Tibial artery (tissue), 4 donors: ENCODE data around the gene FBN1.

Experiments
- DNase-seq, 2 donors: peaks; one replicate each; pipeline ENCODE4 v3.0.0-alpha.2; 2019
- H3K27ac ChIP-seq, 2 donors: fragments of 200-600 bp; sonication (generic) in 1 of 2; 1 replicate in 1 of 2; 2 replicates in 1 of 2; pipeline ENCODE4 v1.5.1; 2018 to 2019; ENCODE audit warnings: mild to moderate bottlenecking in 1 of 2
- H3K27me3 ChIP-seq, 2 donors: fragments of 200-600 bp; sonication (generic) in 1 of 2; one replicate each; pipeline versions ENCODE4 v1.5.1 to v1.6.0; 2016 to 2019
- H3K36me3 ChIP-seq, 3 donors: fragments of 200-600 bp; sonication (generic) in 2 of 3; one replicate each; pipeline ENCODE4 v1.5.1; 2016 to 2019; ENCODE audit warnings: mild to moderate bottlenecking in 2 of 3
- H3K4me1 ChIP-seq, 4 donors: fragments of 200-600 bp; sonication (generic) in 2 of 4; 1 replicate in 3 of 4; 2 replicates in 1 of 4; pipeline ENCODE4 v1.5.1; 2016 to 2019
- H3K4me3 ChIP-seq, 2 donors: fragments of 200-600 bp; sonication (generic) in 1 of 2; 1 replicate in 1 of 2; 2 replicates in 1 of 2; pipeline ENCODE4 v1.5.1; 2018 to 2019; ENCODE audit warnings: mild to moderate bottlenecking in 2 of 2
- H3K9me3 ChIP-seq, 3 donors: fragments of 200-600 bp; sonication (generic) in 1 of 3; one replicate each; pipeline ENCODE4 v1.5.1; 2016 to 2019
- intact Hi-C: fragments of 100-400 bp; cut with DNase I; formaldehyde crosslinking; loops from one replicate; pipeline ENCODE4 v1.15.0; 2023; ENCODE audit warnings: low total_unique reads
- TF ChIP-seq, protein P1 (sequence below), 2 experiments: fragments of 200-600 bp in 1 of 2; fragments of 450-650 bp in 1 of 2; IDR thresholded peaks; one replicate each; pipeline ENCODE4 v1.5.1; 2017 to 2019; ENCODE audit warnings: antibody characterized with exemption in 2 of 2, mild to moderate bottlenecking in 1 of 2, moderate library complexity in 1 of 2

The FBN1 gene

DNA sequence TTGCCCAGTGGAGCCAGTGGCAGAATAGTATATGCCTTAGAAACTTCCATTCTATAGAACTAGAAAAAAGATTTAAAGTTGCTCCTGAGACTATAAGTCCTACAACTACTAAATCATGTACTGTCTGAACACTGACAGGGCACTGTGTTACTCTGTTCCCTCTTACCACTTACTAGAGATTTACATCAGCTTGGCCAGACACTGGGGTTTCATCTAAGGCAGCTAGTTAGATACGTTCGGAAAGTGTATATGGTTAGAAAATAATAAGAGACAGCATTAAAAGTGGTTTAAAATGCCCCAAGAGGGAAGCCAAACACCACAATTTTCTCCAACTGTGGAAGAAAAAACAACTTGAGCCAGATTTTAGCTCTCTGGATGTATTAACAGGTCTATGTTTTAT is 97.1 kb downstream of the FBN1 start:
- DNase-seq, result no peak
- Histone ChIP-seq H3K4me3 (no peak overlapping the region), H3K36me3 (no peaks in the 10 kb centered on the region), H3K4me1 (peaks cover 0 to 19% (median 4%) of the 10 kb centered on the region in 4 donors), H3K9me3 (no peaks in the 10 kb centered on the region), H3K27ac (peak overlapping the region; percentile 5 to 22), H3K27me3 (no peaks in the 10 kb centered on the region)
- TF ChIP-seq, protein P1, sequence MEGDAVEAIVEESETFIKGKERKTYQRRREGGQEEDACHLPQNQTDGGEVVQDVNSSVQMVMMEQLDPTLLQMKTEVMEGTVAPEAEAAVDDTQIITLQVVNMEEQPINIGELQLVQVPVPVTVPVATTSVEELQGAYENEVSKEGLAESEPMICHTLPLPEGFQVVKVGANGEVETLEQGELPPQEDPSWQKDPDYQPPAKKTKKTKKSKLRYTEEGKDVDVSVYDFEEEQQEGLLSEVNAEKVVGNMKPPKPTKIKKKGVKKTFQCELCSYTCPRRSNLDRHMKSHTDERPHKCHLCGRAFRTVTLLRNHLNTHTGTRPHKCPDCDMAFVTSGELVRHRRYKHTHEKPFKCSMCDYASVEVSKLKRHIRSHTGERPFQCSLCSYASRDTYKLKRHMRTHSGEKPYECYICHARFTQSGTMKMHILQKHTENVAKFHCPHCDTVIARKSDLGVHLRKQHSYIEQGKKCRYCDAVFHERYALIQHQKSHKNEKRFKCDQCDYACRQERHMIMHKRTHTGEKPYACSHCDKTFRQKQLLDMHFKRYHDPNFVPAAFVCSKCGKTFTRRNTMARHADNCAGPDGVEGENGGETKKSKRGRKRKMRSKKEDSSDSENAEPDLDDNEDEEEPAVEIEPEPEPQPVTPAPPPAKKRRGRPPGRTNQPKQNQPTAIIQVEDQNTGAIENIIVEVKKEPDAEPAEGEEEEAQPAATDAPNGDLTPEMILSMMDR (IDR thresholded peaks at IDR 0.05), result no peak
- intact Hi-C loops, result no loop called here

DNA sequence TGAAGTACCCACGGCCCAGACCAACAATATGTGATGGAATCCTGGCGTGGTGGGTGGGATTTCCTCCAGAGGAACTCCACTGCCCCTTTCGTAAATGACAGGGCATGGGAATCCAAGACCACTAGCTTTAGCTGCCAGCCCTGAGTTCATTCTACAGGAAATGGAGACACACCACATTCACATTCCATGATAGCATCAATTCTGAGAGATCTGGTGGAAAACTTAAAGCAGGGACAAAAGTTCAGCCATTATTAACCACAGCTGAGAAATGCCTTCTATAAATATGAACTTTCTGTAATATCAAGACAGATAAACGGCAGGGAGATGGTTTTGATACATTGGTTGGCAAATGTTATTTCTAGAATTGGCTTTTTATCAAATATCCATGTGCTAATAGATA is 98.2 kb downstream of the FBN1 start:
- TF ChIP-seq, protein P1 (IDR thresholded peaks at IDR 0.05), result no peak
- H3K9me3 ChIP-seq, result no peaks in the 10 kb centered on the region
- no peaks in the 10 kb centered on the region for H3K27me3 ChIP-seq
- no peak for DNase-seq
- no peak overlapping the region for H3K4me3 ChIP-seq
- H3K4me1 ChIP-seq, result peaks cover 0 to 23% (median 6%) of the 10 kb centered on the region in 4 donors
- H3K27ac ChIP-seq, result no peak overlapping the region
- intact Hi-C loops, result no loop called here
- no peaks in the 10 kb centered on the region for H3K36me3 ChIP-seq

DNA sequence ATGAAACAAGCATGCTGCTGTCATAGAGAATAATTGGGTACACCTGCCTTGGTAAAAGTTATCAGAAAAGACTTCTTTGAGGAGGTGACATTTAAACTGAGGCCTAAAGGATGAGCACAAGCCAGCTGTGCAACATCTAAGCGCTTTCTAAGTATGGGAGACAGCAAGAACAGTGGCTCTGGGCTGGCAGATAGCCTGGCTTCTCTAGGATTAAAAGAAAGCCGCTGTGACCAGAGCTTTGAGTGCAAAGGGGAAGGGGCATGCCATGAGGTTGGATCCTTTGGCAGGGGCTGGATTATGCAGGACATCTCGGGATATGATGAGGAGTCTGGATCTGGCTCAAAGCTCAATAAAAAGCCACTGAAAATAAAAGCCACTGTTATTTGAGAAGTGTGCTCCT is 99.2 kb downstream of the FBN1 start:
- TF ChIP-seq, protein P1 (IDR thresholded peaks at IDR 0.05), result no peak
- intact Hi-C loops, result no loop called here
- H3K4me3 ChIP-seq, result no peak overlapping the region
- H3K4me1 ChIP-seq, result peaks cover 0 to 33% (median 9%) of the 10 kb centered on the region in 4 donors
- H3K36me3 ChIP-seq, result no peaks in the 10 kb centered on the region
- no peak overlapping the region for H3K27ac ChIP-seq
- no peaks in the 10 kb centered on the region for H3K9me3 ChIP-seq
- no peak for DNase-seq
- no peaks in the 10 kb centered on the region for H3K27me3 ChIP-seq

DNA sequence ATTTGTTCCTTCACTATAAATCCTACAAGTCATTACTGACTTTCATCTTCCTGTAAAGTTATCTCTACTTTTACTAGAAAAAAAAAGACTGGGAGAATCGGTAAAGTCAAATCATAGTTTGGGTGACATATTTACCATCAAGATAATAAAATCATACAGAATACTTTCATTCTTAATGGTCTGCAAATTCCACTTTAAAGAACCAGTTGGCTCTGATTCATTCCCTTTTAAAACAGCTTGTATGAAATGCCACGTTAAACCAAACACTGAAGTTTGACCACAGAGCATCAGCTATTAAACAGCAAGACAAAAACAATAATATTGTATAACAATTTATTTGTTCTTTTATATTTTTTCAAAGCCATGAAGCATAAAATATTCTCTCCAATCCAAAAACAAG is 100.7 kb downstream of the FBN1 start:
- H3K4me3 ChIP-seq, result no peak overlapping the region
- no peaks in the 10 kb centered on the region for H3K27me3 ChIP-seq
- no peak overlapping the region for H3K27ac ChIP-seq
- intact Hi-C loops, result no loop called here
- H3K4me1 ChIP-seq, result peaks cover 0 to 40% (median 9%) of the 10 kb centered on the region in 4 donors
- DNase-seq, result no peak
- no peaks in the 10 kb centered on the region for H3K9me3 ChIP-seq
- TF ChIP-seq, protein P1 (IDR thresholded peaks at IDR 0.05), result no peak
- no peaks in the 10 kb centered on the region for H3K36me3 ChIP-seq

DNA sequence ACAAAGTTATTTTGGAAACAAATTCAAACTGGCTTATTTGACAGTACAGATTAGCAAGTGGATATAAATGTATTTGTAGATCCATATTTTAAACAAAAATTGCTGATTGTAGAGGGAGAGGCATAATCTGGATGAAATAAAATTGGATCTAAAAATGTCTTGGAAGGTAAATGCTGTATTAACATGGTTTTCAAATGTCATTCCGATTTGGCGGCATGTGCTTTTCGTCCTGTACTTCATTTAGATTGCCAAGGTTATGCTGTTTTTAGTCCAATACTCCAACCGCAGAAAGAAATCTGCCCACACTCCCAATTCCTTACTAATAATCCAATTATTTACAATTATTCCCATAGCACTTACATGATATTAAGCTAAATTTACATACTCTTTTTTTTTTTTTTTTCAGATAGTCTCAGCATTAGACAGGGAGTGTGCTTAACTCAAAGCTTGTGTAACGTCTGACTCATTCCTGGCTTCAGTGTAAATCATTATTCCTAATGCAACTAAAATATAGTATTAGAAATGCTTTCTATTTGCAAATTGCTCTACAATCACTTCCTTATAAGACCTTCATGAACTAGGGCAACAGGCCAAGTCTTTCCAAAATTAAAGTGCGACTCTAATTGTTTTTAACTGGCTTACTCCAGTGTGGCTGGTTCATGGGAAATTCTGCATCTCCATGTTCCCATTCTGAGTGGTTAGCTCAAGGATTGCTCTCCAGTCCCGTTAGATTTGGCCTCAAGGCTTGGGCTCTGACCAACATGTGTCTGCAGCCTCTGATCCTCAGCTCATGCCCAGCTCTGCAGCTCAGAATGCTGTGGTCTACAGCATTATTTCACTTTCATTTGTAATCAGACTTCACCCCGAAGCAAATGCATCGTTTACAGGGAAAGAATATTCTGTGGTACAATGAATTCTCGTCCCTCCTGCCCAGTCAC is 103.9 kb downstream of the FBN1 start:
- TF ChIP-seq, protein P1 (IDR thresholded peaks at IDR 0.05), result no peak
- Histone ChIP-seq H3K4me1 (peaks cover 0 to 31% (median 5%) of the 10 kb centered on the region in 4 donors), H3K9me3 (no peaks in the 10 kb centered on the region), H3K27me3 (no peaks in the 10 kb centered on the region), H3K36me3 (no peaks in the 10 kb centered on the region), H3K27ac (peak overlapping the region; percentile 25 to 41), H3K4me3 (no peak overlapping the region)
- peak in 1 of 2 donors; percentile 44 for DNase-seq
- intact Hi-C loops, result no loop called here
